GM23338 (cell line): ENCODE measurements around the gene ARRB1.

Source experiments
- CREB1 ChIP-seq: fragments of 250-450 bp; sonication (Bioruptor Pico); IDR thresholded peaks from 2 replicates; pipeline ENCODE4 v1.5.0; 2020; ENCODE audit warnings: low read depth, mild to moderate bottlenecking, moderate library complexity
- CTCF ChIP-seq, 2 experiments: fragments of 200-600 bp in 1 of 2; sonication (generic) in 1 of 2; conservative IDR thresholded peaks; 2 replicates each; pipeline versions ENCODE4 v1.5.1 to v1.6.1; 2016 to 2017; ENCODE audit warnings: antibody characterized with exemption in 2 of 2, low read depth in 2 of 2, mild to moderate bottlenecking in 2 of 2, moderate library complexity in 1 of 2
- EZH2 ChIP-seq: fragments of 200-600 bp; sonication (generic); IDR thresholded peaks from one replicate; pipeline ENCODE4 v1.8.0; 2017; ENCODE audit warnings: antibody characterized with exemption, mild to moderate bottlenecking, low read depth; ENCODE audit not compliant: unreplicated experiment
- EZH2phosphoT487 ChIP-seq: fragments of 200-600 bp; sonication (generic); IDR thresholded peaks from one replicate; pipeline ENCODE4 v1.8.1; 2018; ENCODE audit warnings: antibody characterized with exemption; ENCODE audit not compliant: unreplicated experiment
- JUNB ChIP-seq: IDR thresholded peaks from one replicate; pipeline ENCODE4 v1.6.1; 2016; ENCODE audit warnings: antibody characterized with exemption; ENCODE audit not compliant: unreplicated experiment
- NANOG ChIP-seq: IDR thresholded peaks from 2 replicates; pipeline ENCODE4 v1.6.1; 2016; ENCODE audit warnings: antibody characterized with exemption, borderline replicate concordance
- POLR2AphosphoS5 ChIP-seq: IDR thresholded peaks from 2 replicates; pipeline ENCODE4 v1.6.1; 2016; ENCODE audit warnings: antibody characterized with exemption, low read depth
- REST ChIP-seq: IDR thresholded peaks from one replicate; pipeline ENCODE4 v1.6.1; 2018; ENCODE audit warnings: antibody characterized with exemption; ENCODE audit not compliant: unreplicated experiment
- STAT1 ChIP-seq: IDR thresholded peaks from one replicate; pipeline ENCODE4 v1.6.1; 2016; ENCODE audit warnings: antibody characterized with exemption; ENCODE audit not compliant: unreplicated experiment
- ZNF114 ChIP-seq: fragments of 250-450 bp; sonication (Bioruptor Pico); IDR thresholded peaks from 2 replicates; pipeline ENCODE4 v1.5.0; 2020; ENCODE audit warnings: mild to moderate bottlenecking, moderate library complexity
- ZNF331 ChIP-seq: fragments of 250-450 bp; sonication (Bioruptor Pico); IDR thresholded peaks from 2 replicates; pipeline ENCODE4 v1.5.0; 2020; ENCODE audit warnings: low read depth, mild to moderate bottlenecking, moderate library complexity
- ZNF462 ChIP-seq: fragments of 250-450 bp; sonication (Bioruptor Pico); IDR thresholded peaks from 2 replicates; pipeline ENCODE4 v1.5.0; 2020; ENCODE audit warnings: mild to moderate bottlenecking, moderate library complexity
- TF ChIP-seq, protein P1 (sequence below): IDR thresholded peaks from 2 replicates; pipeline ENCODE4 v1.6.1; 2016; ENCODE audit warnings: antibody characterized with exemption

DNA sequence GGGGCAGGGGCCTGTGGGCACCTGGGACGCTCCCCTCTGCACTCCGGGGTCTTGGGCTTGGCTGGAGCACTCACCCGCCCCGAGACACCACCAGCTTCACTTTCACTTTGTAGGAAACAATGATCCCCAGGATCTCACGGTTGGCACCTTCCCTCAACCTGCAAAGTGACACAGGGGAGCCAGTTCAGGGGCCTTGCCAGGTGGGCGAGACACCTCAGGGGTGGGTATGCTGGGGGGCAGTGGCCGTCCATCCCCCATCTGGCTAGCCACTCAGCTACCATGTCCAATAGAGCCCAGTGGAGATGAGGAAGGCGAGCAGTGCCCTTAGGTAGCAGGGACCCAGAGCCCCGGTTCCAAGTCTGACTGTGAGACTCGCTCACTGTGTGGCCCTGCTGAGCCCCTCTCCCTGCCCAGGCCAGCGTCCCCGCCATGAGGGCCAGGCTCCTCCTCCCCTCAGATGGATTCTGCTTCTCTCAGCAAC lies 78.6 kb downstream of the ARRB1 start:
- TF ChIP-seq CTCF (conservative IDR thresholded peaks at IDR 0.05; ENCODE audit: low read depth in 2 of 2) (no peak), EZH2phosphoT487 (no peak), ZNF114 (CRISPR knock-in tag) (no peak), EZH2 (no peak), POLR2AphosphoS5 (no peak), ZNF462 (CRISPR knock-in tag) (no peak), JUNB (no peak), REST (no peak), CREB1 (CRISPR knock-in tag) (no peak), ZNF331 (CRISPR knock-in tag) (no peak), NANOG (no peak), STAT1 (no peak)
- TF ChIP-seq, protein P1, sequence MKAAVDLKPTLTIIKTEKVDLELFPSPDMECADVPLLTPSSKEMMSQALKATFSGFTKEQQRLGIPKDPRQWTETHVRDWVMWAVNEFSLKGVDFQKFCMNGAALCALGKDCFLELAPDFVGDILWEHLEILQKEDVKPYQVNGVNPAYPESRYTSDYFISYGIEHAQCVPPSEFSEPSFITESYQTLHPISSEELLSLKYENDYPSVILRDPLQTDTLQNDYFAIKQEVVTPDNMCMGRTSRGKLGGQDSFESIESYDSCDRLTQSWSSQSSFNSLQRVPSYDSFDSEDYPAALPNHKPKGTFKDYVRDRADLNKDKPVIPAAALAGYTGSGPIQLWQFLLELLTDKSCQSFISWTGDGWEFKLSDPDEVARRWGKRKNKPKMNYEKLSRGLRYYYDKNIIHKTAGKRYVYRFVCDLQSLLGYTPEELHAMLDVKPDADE: no peak
